Stimulated activated CD8-positive, alpha-beta memory T cell treated with anti-CD3 and anti-CD28 coated beads, Interleukin-4, amount 100 ng/mL, for 48 hours (primary cell): ENCODE data around the gene HELT.
"Not testable (repeated sequence)": the region's sequence is repeated elsewhere in the genome, so short reads cannot be mapped to it uniquely, and the experiment has no call there.

Experiments used
- DNase-seq: peaks from one replicate; pipeline ENCODE4 v3.0.0-alpha.2; 2020

Gene HELT

DNA sequence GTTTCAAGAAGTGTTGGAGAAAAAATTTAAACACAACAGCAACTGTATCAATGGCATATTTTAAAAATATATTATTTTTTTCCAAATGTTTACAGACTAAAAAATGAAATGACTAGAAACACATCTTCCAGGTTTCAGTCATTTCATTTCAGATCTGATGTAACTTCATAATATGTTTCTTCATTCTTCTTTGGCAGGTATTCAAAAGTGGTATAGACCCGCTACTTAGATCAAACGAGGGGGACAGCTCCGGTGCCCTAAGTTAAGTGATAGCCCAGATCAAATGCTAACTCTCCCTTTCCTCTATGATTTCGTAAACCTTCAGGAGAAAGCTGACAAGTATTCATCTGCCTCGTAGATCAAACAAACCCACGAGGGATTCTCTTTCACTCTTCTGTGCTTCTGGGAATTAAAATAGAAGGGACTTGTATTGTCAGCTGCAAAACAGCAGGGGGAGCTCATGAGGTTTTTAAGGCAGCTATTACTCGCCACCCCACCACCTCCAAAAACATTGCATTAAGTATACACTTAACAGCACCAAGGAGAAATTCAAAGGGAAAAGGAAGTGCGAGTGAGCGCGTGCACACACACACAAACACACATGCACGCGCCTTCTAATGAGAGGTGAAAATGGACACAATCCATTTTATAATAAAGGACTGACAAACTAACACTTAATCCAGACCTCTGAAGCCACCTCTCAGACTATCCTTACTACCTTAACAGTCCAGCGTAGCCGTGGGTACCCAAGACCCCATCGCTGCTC, 21.4 kb downstream of the HELT start:
- DNase-seq = peak; percentile 52

GRCh38 chr4:185040523-185040922, 22.2 kb downstream of the HELT start:
- DNase-seq = no peak

DNA sequence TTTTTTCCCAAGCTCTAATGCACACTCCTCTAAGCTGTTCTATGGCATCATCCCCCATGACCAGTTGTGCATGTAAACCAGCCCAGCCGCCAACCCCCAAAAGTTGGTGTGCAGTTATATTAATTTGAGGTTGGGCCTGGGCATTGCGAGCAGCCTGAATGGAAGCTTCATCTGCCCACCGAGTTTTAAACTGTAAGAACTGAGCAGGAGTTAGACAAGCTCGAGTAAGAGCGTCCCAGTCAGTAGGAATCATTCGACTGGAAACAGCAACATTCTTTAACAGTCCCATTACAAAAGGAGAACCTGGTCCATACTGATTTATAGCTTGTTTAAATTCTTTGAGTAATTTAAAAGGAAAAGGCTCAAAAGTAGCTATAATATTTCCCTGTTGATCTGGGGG, 32.0 kb downstream of the HELT start:
- not testable (repeated sequence) for DNase-seq

GRCh38 chr4:185051283-185051682, 33.0 kb downstream of the HELT start:
- DNase-seq = not testable (repeated sequence)

GRCh38 chr4:185053746-185054145, 35.5 kb downstream of the HELT start:
- DNase-seq = no peak

DNA sequence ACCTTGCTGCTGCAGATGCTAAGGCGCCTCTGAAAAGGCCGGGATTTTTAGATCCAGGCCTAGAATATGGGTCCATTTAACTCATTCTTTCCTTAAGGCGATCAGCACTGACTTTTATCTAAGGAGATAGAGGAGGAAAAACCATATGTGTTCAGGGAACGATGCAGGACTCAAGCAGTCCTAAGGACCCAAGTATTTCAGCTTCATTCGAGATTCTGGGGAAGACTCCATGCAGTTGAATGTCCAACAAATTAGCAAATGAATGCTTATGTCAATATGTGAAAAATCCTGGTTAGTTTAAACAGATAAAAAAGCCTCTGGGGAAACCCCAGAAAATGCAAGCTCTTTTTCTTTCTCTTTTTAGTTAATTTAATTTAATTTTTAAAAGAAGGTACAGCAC, 36.0 kb downstream of the HELT start:
- DNase-seq = no peak

DNA sequence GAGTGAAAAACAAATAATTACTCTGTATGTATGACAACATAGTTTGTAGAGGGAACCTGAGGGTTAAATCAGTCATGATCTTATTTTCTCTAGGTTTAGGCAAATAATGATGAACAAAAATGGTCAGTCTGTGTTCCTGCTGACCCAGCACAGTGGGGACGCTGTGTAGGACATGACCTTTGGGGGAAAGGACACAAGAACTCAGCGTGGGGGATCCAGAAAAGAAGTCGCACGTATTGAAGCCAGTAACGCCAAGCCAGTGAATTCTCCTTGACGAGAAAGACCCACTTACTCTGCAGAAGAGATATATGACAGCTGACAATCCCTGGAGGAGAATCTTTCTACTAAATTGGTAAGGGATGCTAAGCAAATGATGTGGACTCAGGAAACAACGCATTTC, 36.6 kb downstream of the HELT start:
- no peak for DNase-seq

- DNase-seq = no peak
Measured at GRCh38 chr4:185061610-185062009, 43.3 kb downstream of the HELT start.

DNA sequence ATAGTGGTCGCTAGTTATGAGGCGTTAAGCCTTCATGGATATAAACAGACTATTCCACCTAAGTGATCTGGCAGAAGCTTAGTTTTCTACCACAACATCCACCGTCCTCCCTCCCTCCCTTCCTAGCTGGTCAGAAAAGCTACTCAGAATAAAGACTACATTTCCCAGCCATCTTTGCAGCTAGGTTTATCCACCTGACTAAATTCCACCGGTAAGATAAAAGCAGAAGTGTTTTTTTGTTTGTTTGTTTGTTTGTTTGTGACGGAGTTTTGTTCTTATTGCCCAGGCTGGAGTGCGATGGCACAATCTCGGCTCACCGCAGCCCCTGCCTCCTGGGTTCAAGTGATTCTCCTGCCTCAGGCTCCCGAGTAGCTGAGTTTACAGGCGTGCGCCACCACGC, 44.3 kb downstream of the HELT start:
- DNase-seq = no peak

DNA sequence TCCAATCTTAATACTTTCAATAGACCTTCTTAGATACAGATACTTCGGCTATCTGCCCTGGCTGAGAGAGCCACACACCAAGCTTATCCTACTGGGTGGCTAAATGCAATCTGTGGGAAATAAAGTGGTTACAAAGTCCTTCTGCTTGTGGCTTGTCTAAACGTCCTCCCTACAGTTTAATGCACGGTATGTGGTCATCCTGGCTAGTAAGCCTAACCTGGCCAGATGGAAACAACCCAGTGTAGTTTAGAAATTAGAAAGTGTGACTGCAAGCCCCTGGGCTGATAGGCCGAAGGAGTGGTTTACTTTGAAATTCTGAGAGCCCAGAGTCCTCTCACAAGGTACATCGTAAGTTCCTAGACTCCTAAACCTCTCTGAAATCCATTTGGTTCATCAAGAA, 47.9 kb downstream of the HELT start:
- no peak for DNase-seq

DNA sequence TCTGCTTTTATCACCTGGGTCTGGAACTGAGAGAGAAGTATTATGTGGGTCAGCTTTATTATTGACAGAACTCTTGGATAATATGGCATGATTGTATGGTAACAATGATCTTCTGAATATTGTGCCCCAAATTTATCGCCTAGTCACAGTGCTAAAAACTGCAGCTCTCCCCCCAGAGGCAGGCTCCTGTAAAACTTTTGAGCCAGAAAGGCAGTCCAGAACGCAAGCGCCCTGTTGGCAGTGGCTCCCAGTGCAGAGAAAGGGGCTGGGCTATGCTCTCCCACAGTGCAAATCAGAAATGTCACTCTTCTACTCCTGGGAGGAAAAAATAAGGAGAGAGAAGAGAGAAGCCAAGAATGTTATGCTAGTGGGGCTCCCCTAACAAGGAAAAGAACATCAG, 50.5 kb downstream of the HELT start:
- DNase-seq = no peak
